GM18498 (cell line): Measurements from ENCODE around the gene ZNF521.

Experiments used
- ATAC-seq: cut with Tn5 transposase; IDR thresholded peaks from one replicate; pipeline ENCODE4 v1.9.1; 2021; ENCODE audit warnings: mild to moderate bottlenecking, moderate library complexity; ENCODE audit not compliant: unreplicated experiment

ZNF521 gene

DNA sequence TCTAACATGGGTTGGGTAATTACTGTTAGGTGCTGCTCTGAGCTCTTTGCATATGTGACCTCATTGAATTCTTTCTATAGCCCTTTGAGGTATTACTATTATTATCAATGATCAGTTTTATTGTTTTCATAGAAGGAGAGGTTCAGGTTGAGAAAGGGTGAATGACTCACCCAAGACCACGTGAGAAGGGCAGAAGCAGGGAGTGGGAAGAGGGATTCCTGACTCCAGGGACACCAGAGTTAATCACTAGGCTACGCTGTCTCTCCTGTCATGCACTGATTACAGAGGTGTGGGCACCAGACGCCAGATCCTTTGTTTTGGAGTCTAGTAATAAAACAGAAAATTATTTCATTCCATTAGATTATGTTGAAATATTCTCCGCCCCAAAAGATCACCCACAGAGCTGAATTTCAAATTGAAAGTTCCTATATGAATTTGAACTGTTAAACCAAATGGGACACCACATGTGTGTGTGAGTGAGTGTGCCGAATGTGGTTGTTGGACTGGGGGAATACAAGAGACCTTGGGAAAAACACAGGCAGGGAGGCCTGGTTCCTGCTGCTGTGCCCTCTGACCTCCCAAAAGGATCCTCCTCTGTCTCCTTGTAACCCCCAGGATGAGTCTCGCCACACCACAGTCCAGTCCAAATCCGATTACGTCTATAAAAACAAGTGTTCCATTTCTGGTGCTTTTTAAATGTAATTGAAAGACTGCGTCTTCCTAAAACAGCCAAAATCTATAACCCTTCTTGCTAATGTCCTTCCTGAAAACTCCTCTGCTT is 215.4 kb downstream of the ZNF521 start:
- no peak for ATAC-seq

DNA sequence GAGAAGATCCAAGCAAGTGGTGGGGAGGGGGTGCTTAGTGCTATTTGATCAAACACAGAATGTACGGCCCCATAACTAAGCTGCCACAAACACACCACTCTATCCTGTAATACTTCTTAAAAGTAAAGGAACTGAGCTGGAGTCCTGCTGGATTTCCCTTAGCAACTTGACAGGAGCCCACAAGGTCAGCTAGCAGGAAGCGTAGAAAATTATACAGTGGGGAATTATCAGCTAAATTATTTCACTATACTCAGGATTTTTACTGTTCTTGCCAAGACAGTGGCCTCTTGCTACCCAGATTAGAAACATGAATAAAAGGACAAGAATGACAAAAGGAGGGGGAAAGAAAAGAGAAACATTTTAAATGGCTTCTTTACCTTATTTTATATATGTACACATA is 217.1 kb downstream of the ZNF521 start:
- ATAC-seq, result no peak

DNA sequence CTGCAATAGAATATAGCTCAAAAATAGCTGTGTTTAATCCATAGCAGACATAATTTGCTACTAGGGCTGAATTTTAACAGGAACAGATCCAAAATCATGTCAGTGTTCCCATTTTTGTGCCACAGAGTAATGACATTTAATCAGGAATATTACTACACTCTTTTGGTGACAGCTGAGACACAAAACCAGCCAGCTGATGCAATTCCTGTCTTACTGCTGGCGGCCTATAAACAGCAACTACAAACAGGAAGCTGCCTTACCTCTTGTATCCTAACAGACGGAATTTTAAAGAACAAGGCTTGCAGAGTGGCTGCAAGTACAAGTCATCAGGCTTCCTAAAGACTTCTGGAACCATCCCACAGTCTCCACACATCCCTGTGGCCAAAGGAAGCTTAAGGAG is 218.1 kb downstream of the ZNF521 start:
- no peak for ATAC-seq

DNA sequence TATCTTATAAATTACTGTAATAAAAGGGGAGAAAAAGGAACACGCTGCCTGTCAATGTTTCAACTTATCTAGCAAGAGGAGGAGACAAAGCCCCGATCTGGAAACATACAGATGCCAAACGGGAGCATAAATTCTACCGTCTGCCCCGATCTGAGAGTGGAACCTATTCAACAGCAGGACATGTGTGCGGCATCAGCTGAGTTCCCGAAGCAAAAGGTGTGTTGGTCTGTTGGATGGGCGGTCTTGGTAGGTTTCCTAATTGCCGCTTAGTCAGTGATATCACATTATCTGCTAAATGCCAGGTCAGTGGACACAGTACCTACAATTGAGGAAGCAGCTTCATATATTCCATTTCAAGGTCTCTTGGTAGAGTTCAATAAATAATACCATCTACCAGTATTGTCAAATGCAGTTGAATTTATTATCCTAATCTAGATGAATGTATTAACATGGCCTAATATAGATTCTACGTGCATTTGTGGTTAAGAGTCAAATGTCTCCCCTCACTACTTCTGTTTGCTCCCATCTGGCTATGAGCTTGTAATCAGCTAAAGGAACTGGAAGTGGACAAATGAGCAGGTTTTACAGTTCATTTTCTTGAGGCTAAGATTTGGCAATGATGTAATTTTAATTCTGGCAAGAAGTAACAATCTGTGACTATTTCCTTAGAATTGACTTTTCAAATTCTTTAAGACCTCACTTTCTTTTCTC is 219.0 kb downstream of the ZNF521 start:
- no peak for ATAC-seq

DNA sequence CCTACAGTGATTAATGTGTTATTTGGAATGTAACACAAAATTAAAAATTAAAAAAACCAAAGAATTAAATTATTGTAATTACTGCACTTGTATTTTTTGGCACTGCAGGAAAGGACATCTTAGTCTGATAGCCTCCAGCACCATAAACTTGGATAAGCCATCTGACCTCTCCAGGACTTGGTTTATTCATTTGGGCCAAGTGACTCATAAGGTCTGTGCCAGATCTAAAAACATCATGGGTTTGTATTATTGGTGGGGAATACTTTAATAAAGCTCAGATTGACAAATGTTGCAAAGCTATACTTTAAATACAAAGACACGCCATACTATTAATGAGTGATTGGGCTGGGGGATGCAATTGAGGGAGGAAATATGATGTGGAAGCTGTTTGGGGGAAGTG is 225.2 kb downstream of the ZNF521 start:
- ATAC-seq, result no peak

DNA sequence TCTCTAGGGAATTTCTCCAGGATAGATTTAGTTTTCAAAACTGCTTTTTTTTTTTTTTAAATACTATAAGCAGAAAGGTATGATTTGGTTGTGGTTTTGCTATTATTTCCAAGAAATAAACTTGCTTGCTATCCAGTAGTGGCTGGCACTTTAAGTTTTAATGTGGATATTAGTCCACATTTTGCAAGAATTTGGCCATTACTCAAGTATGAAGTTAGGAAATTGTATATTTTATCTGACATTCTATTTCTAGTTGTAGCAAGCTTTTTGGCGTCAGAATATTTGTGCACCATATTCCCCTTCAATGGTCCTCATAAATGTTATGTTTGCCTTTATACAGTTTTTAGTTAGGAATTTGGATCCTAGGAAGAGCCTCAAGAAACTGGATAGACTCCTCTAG is 226.3 kb downstream of the ZNF521 start:
- ATAC-seq, result no peak

DNA sequence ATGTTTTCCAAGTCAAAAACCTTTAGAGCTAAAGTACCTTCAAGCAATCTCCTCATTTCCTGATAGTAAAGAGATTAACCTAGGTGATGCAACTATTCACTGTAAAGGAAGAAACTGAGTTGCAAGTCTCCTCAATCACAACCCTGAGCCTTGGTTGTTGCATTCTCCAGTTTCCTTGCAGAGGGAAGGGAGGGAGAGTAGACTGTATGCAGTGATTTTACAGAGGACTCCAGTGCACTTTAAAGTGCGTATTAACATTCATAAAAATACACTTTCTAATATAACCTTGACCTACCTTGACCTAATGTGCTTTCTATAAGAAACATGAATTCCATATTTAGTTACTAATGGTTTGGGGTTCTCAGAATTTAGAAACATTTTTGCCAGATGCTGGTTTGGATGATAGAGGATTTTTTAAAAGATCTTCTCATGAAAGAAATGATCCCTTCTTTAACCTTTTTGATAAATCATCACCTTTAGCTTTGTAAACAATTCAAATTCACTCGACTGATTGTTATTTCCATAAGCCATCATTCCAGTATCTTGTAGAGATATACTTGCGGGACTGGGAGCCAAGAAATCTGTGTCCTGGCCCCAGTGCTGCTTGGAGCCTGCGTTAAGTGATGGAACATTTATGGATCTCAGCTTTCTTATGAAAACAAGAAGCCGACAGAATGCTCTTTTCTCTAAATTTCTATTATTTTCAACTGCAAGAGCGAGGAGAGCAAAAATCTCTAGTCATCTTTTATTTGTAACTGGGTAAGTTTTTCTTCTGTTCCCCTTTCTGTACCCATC is 228.3 kb downstream of the ZNF521 start:
- no peak for ATAC-seq

DNA sequence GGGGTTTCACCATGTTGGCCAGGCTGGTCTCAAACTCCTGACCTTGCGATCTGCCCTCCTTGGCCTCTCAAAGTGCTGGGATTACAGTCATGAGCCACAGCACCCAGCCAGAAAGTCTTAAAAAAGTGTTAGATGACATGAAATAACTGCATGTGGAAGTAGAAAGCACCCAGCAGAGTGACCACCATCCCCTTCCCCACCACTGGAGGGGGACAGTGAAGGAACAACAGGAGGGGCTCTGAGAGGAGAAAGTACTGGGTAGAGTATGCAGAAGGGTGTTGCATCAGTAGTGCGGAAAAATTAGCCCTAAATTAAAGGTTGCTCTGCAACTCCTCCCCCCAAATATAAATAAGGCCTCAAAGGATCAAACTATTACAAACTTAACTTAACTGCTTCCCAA is 230.5 kb downstream of the ZNF521 start:
- no peak for ATAC-seq

DNA sequence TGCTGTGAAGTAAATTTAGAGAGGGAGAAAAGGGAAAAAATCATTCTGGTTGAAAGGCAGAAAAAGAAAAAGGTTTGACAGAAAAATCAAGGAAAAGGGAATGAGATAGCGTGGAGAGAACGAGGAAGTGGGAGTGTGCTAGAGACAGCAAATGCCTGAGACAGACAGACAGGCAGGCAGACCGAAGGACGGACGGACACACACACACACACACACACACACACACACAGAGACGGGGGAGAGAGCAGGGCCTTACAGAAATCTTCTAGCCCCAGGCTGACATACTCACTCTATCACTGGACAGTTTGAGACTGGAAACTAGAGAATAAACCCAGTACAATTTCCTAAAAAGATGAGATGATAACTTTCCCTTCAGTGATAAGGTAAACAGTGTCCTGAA is 238.4 kb downstream of the ZNF521 start:
- ATAC-seq, result no peak

DNA sequence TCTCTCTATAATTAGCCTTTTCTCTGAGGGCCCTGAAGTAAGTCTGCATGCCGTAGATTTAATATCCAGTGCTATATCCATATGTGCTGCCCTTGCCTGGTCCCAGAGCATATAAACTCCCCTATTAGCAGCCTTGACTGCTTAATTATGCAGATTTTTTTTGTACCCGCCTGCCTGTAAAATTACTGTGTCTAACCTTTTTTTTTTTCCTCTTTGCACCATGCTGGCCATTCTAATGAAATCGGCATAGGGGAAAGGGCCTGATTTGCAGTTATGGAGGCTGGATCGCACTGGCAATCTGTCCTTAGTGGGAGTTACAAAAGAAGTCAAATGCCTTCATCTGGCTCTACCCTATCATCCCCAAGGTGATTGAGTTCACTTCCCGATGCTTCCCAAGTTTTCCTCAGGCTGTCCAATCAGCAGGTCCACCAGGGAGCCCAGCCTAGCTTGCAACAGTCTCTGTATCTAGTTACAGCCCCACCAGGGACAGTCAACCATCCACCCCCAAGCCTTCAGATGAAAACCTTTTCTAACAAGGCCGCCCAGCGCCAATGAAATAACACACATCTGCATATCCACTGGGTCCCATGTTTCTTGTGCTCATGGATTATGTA is 239.0 kb downstream of the ZNF521 start:
- no peak for ATAC-seq

DNA sequence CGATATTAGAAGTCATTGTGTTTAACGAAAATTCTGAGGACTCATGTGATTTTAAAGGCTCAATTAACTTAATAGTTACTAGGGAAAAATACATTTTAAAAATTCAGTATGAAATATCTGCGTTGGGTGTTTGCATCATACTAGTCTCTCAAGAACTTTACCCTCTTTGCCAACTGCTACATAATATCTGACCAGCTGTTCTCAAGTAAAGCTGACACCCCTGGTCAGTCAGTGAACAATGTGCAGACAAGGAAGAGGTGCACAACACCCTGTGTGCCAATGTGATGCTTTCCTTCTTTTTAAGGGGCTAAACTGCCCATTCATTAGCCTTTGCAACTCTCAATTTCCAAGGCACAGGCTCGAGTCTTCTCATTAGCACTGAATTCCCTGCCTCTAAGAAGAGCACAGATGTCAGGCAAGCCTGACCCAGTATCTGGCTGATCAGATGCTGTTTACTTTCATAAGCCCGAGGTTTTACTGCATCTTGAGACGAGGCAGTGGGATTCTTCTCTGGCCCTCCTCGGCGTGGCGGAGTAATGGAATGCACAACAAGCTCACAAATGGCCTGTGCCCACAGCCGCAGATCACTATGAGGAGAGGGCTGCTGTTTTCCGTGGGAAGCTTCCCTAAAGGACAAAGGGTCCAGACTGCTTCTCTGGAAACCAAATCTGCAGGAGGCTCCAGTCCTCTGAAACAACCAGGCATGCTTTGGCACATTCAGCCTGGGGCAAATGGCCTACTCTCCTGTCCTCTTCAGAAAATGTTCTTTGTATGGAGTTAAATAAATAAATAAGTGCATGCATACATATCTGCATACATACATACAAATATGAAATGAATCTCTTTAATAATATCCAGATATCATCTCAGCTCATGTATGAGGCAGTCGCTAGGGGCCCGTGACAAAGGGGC is 240.3 kb downstream of the ZNF521 start:
- ATAC-seq, result no peak

DNA sequence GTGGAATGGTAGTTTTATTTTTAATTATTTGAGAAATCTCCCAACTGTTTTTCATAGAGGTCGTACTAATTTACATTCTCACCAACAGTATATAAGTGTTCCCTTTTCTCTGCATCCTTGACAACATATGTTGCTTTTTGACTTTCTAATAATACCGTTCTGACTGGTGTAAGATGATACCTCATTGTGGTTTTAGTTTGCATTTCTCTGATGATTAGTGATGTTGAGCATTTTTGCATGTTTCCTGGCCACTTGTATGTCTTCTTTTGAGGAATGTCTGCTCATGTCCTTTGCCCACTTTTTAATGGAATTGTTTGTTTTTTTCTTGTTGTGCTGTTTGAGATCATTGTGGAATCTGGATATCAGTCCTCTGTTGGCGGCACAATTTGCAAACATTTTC is 242.5 kb downstream of the ZNF521 start:
- no peak for ATAC-seq

DNA sequence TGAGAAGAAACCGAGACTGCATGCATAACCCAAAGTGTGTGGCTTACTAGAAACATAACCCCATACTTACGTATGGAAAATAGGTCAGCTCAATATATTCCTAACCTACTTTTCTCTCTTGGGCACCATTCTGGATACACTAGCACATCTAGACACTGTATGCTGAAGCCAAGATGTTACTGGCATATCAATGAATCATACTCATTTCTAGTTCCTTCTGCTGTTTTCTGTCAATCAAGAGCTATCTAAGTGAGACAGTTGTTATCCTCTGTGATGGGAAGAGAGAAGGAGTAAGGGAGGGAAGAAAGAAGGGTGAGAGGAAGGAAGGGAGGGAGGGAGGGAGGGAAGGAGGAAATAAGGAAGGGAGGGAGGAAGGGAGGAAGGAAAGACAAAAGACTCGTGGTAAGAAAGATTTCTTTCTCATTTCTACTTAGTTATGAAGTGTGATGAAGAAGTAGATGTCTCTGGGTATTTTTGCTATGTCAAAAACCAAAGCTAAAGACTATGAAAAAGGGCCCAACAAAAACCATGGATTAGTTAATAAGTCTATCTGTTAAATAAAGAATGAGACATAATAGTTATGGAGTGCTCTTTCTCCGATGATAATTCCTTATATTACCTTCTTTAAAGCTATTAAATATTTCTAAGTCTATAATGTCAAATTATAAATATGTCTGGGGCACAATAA is 248.4 kb downstream of the ZNF521 start:
- ATAC-seq, result no peak

DNA sequence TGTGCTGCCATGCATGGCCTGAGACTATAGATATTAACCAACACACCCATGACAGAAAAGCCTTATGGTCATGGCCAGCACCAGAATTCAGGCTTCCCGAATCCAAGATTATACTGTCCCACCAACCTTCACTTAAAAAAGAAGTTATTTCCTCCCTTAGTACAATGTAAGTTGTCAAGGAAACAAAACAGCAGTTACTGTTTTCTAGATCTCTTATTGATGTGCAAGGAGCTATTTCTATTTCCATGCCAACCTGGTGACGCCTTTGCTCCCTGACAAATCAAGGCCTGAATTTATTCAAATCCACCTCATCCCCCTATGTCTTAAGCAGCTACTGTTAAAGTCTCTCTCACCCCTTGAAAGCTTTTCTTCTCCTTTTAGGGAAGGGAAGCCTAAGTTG is 249.3 kb downstream of the ZNF521 start:
- no peak for ATAC-seq

DNA sequence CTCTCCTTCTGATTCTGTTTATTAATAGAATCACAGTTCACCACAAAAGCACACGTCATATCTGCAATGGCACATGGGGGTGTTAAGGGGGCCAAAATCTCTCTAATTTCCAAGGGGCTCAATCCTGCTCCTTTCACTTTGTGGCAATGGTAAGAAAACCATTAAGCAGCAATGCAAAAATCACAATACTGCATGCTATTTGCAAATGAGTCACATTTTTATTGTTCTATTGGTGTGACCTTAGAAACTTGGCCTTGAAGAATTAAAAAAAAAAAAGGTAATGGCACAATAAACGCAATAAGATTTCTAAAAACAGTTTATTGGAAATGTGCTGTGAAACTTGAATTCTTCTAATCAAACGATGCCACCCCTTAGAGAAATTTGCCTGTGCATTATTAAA is 251.5 kb downstream of the ZNF521 start:
- no peak for ATAC-seq

DNA sequence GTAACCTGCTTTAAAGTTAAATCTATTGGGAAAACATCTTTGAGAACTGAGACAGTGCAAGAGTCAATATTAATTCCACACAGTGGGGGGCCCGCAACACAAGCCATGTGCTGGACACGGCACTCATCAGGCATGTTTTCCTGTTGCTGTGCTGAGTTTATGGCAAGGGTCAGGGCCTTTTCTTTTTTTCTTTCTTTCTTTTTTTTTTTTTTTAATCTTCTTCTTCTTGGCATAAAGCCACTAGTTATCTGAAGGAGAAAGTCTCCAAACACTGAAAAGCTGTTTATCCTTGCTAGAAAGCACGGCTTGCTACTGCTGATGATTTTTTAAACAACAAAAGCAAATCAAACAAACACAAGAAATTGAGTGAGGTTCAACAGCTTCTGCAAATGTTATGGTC is 252.1 kb downstream of the ZNF521 start:
- ATAC-seq, result no peak

DNA sequence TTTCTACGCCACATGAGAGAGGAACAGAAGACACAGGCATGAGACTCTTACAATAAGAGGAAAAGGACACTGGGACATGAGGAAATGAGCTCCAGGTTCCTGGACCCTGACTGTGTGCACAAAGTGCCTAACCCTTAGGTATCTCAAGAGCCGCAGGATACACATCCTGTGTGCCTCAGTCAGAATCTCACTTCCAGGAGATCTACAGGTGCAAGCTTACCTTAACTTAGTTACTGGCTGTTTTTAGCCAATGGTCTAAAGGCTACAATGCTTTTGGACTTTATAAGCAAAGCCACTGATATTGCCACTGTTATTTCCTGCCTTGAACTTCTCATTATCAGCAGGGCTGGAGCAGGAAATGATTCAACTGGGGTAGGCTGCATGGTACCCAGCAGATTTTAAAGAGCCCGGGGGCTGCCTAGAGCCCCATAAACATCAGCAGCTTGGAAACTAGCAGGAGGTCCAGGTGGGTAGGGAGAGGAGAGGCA is 254.4 kb downstream of the ZNF521 start:
- no peak for ATAC-seq

DNA sequence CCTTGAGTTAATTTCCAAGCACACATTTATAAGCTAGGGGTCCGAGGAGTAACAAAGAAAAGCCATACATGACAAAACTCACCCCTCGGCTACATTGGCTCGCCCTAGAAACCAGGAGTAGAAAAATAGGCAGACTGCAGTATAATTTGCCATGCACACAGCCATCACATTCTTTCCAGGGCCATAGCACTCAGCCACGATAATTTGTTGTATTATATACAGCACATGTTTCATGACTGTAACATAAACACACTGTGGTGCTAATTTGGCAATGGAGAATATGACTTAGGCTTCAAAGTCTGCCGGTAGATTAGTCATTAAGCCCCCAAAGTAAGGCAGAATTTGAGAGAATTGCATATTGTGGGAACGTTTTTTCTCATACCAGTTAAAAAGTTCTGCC is 254.9 kb downstream of the ZNF521 start:
- ATAC-seq, result no peak

DNA sequence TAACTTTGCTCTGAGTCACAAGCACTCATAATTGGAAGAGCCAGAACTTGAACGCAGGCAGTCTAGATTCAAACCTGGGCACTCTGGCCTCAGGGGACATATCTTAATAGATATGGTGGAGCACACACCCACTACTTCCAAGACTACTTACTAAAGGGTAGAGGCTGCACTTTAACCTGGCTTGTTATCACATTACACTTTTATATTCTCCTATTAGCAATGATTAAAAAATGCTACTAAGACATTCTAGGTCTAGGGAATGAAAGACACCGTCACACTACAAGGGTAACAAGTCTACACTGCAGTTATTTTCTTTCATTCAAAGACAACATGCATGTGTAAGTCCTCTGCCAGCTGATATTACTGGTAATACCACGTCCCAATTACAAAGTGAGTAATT is 258.8 kb downstream of the ZNF521 start:
- no peak for ATAC-seq

DNA sequence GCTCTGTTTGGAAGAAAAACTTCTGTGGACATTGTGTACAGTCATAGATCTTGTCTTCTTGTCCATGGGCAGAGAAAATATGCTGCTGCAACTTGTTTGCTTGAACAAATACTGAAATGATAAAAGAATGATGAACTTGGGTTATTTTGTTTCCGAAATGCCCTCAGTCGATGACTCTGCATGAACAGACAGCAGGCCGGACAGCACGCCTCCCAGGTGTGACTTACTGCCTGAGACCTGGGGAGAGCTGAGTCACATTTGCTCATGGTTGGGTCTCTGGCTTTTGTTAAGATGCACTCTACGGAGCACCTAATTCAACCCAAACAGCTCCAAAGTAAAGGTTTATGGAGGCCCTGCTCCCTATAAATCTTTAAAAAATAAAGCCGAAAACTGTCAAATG is 262.5 kb downstream of the ZNF521 start:
- no peak for ATAC-seq
